Mucosa of descending colon (tissue), 3 donors: Measurements from ENCODE around the gene PGGHG. TPM values are rescaled to one million over a fixed set of nuclear protein-coding genes. Genes with fewer than 3 reads are reported as not detected.

Experiments
- ATAC-seq: fragments of 200-7000 bp; cut with Tn5 transposase; one replicate; pipeline ENCODE4 v1.9.1; 2020; ENCODE audit warnings: mild to moderate bottlenecking, moderate library complexity
- DNase-seq, 3 donors: peaks; one replicate each; pipeline ENCODE4 v3.0.0-alpha.2; 2020
- H3K36me3 ChIP-seq: fragments of 200-600 bp; one replicate; pipeline ENCODE4 v1.8.0; 2021; ENCODE audit warnings: low read depth, mild to moderate bottlenecking
- H3K4me1 ChIP-seq: fragments of 200-600 bp; one replicate; pipeline ENCODE4 v1.8.0; 2021; ENCODE audit warnings: low read depth, mild to moderate bottlenecking
- H3K4me3 ChIP-seq: fragments of 200-600 bp; one replicate; pipeline ENCODE4 v1.8.0; 2021; ENCODE audit warnings: mild to moderate bottlenecking
- H3K9me3 ChIP-seq: fragments of 200-600 bp; one replicate; pipeline ENCODE4 v1.8.0; 2021; ENCODE audit warnings: mild to moderate bottlenecking
- intact Hi-C, 2 donors: fragments of 100-400 bp; cut with DNase I in 1 of 2; cut with micrococcal nuclease in 1 of 2; formaldehyde crosslinking; loops; one replicate each; pipeline versions ENCODE4 v1.11.0 to v1.11.1; 2022; cut with DNase I, micrococcal nuclease
- total RNA-seq, 3 donors: library from RNA; stranded (reverse); fragmentation: NEBNext Ultra II Directional in 2 of 3; extraction: Animal tissue kit (Norgen Biotek cat#: 25700) in 2 of 3; gene quantifications; one replicate each; pipeline versions ENCODE4 v1.2.1 to v1.2.4, GENCODE V29; 2021 to 2023
- TF ChIP-seq, protein P1 (sequence below): fragments of 200-600 bp; IDR thresholded peaks from one replicate; pipeline ENCODE4 v1.8.0; 2022; ENCODE audit warnings: antibody characterized with exemption, mild to moderate bottlenecking
- donor health status: DM: no; HTN: no; CAD: no; lungs with moderate emphysema.
- donor health status: DM: no; HTN: no; CAD: no.
- donor health status: DM: no; HTN: yes; CAD: no.

The PGGHG gene
- total RNA-seq, 3 donors from 2014 or later, result 21.2 to 37.1 (median 29.7) TPM

DNA sequence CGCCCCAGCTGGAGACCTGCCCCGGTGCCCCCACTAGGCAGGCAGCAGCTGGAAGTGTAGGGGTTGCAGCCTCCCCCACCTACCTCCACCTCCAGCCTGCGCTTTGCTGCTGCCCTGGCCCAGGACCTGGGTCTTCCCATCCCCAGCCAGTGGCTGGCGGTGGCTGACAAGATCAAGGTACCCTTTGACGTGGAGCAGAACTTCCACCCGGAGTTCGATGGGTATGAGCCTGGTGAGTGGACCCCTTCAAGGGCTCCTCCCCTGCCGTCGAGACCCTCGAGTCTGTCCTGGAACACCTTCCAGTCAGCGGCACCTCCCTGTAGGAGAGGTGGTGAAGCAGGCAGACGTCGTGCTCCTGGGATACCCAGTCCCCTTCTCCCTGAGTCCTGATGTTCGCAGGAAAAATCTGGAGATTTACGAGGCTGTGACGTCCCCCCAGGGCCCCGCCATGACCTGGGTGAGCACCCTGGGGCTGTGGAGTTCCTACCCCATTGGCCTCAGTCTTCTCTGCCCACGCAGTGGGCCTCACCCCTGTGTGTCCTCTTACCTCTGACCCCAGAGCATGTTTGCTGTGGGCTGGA lies 4.4 kb downstream of the PGGHG start:
- H3K4me1 ChIP-seq, result peaks cover 17% of the 10 kb centered on the region
- DNase-seq, result no peak
- H3K9me3 ChIP-seq, result no peaks in the 10 kb centered on the region
- H3K36me3 ChIP-seq, result no peaks in the 10 kb centered on the region
- ATAC-seq, result no peak
- TF ChIP-seq, protein P1, sequence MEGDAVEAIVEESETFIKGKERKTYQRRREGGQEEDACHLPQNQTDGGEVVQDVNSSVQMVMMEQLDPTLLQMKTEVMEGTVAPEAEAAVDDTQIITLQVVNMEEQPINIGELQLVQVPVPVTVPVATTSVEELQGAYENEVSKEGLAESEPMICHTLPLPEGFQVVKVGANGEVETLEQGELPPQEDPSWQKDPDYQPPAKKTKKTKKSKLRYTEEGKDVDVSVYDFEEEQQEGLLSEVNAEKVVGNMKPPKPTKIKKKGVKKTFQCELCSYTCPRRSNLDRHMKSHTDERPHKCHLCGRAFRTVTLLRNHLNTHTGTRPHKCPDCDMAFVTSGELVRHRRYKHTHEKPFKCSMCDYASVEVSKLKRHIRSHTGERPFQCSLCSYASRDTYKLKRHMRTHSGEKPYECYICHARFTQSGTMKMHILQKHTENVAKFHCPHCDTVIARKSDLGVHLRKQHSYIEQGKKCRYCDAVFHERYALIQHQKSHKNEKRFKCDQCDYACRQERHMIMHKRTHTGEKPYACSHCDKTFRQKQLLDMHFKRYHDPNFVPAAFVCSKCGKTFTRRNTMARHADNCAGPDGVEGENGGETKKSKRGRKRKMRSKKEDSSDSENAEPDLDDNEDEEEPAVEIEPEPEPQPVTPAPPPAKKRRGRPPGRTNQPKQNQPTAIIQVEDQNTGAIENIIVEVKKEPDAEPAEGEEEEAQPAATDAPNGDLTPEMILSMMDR, result no peak
- H3K4me3 ChIP-seq, result no peak overlapping the region
- intact Hi-C loops, result no loop called here

DNA sequence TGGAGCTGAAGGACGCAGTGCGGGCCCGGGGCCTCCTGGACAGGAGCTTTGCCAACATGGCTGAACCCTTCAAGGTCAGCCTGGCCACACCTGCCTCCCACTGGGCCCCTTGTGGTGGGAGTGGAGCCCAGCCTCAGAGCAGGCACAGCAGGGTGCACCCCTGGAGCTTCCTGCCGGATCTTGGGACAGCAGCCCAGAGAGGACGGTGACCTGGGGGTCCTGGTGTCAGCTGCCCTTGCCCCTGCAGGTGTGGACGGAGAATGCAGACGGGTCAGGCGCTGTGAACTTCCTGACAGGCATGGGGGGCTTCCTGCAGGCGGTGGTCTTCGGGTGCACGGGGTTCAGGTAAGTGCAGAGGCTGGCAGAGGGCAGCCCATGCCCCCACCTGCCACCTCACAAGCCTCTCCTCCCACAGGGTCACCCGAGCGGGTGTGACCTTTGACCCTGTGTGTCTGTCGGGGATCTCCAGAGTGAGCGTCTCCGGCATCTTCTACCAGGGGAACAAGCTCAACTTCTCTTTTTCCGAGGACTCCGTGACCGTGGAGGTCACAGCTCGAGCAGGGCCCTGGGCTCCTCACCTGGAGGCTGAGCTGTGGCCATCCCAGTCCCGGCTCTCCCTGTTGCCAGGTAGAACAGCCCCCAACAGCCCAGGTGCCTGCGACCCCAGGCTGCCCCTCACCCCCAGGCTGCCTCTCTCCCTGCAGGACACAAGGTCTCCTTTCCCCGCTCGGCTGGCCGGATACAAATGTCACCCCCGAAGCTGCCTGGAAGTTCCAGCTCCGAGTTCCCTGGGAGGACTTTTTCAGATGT lies 5.1 kb downstream of the PGGHG start:
- peaks cover 17% of the 10 kb centered on the region for H3K4me1 ChIP-seq
- no peaks in the 10 kb centered on the region for H3K9me3 ChIP-seq
- no peak for ATAC-seq
- TF ChIP-seq, protein P1, result no peak
- no peak overlapping the region for H3K4me3 ChIP-seq
- intact Hi-C loops, result no loop called here
- H3K36me3 ChIP-seq, result no peaks in the 10 kb centered on the region
- DNase-seq, result peak in 1 of 3 donors; percentile 49

DNA sequence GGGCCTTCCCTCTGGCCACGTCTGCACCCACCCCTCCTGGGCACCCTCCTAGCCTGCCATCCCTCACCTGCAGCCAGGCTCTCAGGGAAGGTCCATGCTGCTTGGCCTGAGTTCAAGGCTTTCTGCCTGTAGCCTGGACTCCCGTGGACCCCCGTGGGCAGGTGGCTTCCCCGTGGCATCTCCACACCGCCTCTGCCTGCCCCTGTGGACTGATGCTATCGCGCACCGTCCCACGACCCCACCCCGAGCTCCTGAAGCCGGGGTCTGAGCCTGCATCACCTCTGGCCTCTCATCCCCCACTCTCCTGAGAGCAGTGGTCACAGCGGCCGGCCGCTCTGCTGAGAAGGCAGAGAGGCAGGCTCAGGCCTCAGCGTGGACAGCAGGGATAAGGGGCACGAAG lies 5.9 kb downstream of the PGGHG start:
- DNase-seq, result no peak
- ATAC-seq, result no peak

DNA sequence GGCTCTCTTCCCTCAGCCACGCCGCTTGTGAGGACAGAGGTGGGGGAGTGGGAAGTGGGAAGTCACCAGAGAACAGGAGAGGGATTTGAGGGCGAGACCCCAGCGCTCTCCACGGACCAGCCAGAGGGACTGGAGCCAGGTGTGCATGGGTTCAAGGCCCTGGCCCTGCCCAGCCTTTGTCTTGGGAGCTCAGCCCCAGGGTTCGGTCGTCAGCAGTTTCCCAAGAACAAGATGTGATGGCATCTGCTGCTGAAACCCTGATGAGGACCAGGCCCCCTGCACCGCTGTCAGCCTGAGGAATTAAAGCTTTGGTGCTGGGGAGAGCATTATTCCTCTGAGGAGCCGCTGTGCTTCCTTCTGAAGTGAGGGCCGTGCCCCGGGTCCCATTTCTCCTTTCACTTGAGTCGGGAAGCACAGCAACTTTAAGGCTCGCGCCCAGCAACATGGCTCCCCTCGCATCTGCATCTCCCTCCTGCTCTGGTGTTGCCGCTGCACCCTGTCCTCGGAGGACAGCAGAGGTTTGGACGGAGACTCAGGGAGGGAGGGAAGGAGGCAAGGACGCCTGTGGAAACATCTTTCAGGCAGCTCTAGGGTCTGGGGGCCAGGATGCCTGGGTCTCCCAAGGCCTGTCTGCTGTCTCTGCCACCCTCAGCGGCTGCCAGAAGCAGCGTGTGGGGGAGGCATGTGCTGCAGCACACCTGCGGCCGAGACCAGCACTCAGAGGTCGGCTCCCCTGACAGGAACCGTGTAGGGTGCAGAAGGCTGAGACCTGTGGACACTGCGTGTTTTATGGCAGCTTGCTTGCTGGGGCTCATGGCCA lies 6.6 kb downstream of the PGGHG start:
- Histone ChIP-seq H3K9me3 (no peaks in the 10 kb centered on the region), H3K36me3 (no peaks in the 10 kb centered on the region), H3K4me1 (peaks cover 15% of the 10 kb centered on the region), H3K4me3 (no peak overlapping the region)
- DNase-seq (no peak), ATAC-seq (no peak)
- intact Hi-C loops, result no loop called here
- TF ChIP-seq, protein P1, result no peak

More for the DNA sequence above, 5.9 kb downstream of the PGGHG start:
- Histone ChIP-seq H3K36me3 (no peaks in the 10 kb centered on the region), H3K4me3 (no peak overlapping the region), H3K9me3 (no peaks in the 10 kb centered on the region), H3K4me1 (peaks cover 15% of the 10 kb centered on the region)
- intact Hi-C loops, result no loop called here
- TF ChIP-seq, protein P1, result no peak

DNA sequence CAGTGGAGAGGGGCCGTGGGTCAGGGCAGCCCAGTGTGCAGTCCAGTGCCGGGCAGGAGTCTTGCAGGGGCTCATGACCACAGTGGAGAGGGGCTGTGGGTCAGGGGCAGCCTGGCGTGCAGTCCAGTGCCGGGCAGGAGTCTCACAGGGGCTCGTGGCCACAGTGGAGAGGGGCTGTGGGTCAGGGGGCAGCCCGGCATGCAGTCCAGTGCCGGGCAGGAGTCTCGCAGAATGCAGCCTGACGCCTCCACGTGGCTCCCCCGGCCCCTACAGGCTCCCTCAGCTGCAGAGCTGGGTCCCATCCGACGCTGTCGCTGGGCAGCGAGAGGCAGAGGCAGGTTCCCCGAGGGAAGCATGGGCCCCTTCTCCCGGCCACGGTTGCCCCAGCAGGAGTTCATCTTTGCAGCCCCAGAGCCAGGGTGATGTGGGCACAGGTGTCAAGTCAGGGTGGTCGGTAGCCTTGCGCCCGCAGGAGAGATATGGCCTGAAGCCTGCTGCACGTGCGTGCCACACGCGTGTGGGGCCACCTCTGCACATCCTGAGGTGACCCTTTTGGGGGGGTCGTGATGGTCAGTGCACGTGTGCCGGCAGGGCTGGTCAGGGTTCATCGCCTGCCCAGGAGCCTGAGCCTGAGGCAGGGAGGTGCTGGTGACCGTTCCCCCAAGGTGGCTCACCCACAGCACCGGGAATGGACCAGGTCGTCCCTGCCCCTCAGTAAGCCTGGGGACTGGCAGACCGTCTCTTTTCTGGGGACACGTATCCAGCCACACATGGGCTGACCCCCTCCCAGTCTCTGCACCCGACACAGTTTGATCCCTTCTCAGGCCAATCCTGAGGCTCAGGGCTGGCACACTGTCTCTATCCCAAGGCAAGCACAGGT lies 7.5 kb downstream of the PGGHG start:
- ATAC-seq, result no peak
- Histone ChIP-seq H3K9me3 (no peaks in the 10 kb centered on the region), H3K4me3 (no peak overlapping the region), H3K4me1 (peaks cover 15% of the 10 kb centered on the region), H3K36me3 (no peaks in the 10 kb centered on the region)
- intact Hi-C loops, result no loop called here
- TF ChIP-seq, protein P1, result no peak
- peak in 2 of 3 donors; percentile 27 to 54 for DNase-seq
